NCI-H2107 (cell line): ENCODE results near the gene EPN2.
"Not testable (repeated sequence)": the region's sequence is repeated elsewhere in the genome, so short reads cannot be mapped to it uniquely, and the experiment has no call there.

Source experiments
- DNase-seq: peaks from one replicate; lab custom pipeline; 2025; lab: John Stamatoyannopoulos, UW

EPN2 gene

GRCh38 chr17:19268611-19269010 is 31.4 kb downstream of the EPN2 start:
- DNase-seq: no peak

- no peak for DNase-seq
Measured at GRCh38 chr17:19269106-19269505, 31.9 kb downstream of the EPN2 start.

- no peak for DNase-seq
Measured at GRCh38 chr17:19269641-19270040, 32.5 kb downstream of the EPN2 start.

- DNase-seq: no peak
Measured at GRCh38 chr17:19270347-19270703, 33.2 kb downstream of the EPN2 start.

GRCh38 chr17:19270704-19271611 is 33.8 kb downstream of the EPN2 start:
- DNase-seq: no peak

- no peak for DNase-seq
Measured at GRCh38 chr17:19271780-19272357, 34.7 kb downstream of the EPN2 start.

- no peak for DNase-seq
Measured at GRCh38 chr17:19273731-19274130, 36.6 kb downstream of the EPN2 start.

GRCh38 chr17:19274893-19275292 is 37.7 kb downstream of the EPN2 start:
- DNase-seq: no peak

GRCh38 chr17:19275457-19276127 is 38.4 kb downstream of the EPN2 start:
- no peak for DNase-seq

GRCh38 chr17:19278284-19278683 is 41.1 kb downstream of the EPN2 start:
- DNase-seq: not testable (repeated sequence)

- no peak for DNase-seq
Measured at GRCh38 chr17:19278729-19279128, 41.6 kb downstream of the EPN2 start.

GRCh38 chr17:19281161-19281560 is 44.0 kb downstream of the EPN2 start:
- DNase-seq: no peak

GRCh38 chr17:19284005-19284959 is 47.1 kb downstream of the EPN2 start:
- DNase-seq: no peak

- no peak for DNase-seq
Measured at GRCh38 chr17:19285213-19285900, 48.2 kb downstream of the EPN2 start.

- DNase-seq: no peak
Measured at GRCh38 chr17:19286751-19287341, 49.7 kb downstream of the EPN2 start.

GRCh38 chr17:19287651-19288050 is 50.5 kb downstream of the EPN2 start:
- no peak for DNase-seq

GRCh38 chr17:19288453-19288852 is 51.3 kb downstream of the EPN2 start:
- no peak for DNase-seq

GRCh38 chr17:19290066-19290705 is 53.0 kb downstream of the EPN2 start:
- DNase-seq: no peak

GRCh38 chr17:19291646-19292376 is 54.6 kb downstream of the EPN2 start:
- DNase-seq: no peak

- DNase-seq: no peak
Measured at GRCh38 chr17:19292377-19292711, 55.2 kb downstream of the EPN2 start.
